NCI-H748 treated with DMSO at 0.1 percent for 48 hours (cell line): ENCODE measurements around the gene NR6A1.
A peak's percentile ranks its signal among the peaks of the same experiment; 100 is the strongest.

Source experiments
- DNase-seq: peaks from one replicate; lab custom pipeline; 2025; lab: John Stamatoyannopoulos, UW

NR6A1 gene

DNA sequence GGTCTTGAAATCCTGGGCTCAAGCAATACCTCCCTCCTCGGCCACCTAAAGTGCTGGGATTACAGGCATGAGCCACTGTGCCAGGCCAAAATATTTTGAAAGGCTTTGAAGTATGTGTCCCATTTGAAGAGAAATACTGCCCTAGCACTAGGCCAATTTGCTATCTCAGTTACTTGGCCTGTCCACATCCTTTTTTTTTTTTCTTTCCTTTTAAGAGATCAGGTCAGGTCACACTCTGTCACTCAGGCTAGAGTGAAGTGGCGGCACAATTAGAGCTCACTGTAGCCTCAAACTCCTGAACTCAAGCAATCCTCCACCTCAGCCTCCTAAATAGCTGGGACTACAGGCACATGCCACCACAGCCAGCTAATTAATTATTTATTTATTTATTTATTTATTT lies 84.2 kb downstream of the NR6A1 start:
- DNase-seq = no peak

DNA sequence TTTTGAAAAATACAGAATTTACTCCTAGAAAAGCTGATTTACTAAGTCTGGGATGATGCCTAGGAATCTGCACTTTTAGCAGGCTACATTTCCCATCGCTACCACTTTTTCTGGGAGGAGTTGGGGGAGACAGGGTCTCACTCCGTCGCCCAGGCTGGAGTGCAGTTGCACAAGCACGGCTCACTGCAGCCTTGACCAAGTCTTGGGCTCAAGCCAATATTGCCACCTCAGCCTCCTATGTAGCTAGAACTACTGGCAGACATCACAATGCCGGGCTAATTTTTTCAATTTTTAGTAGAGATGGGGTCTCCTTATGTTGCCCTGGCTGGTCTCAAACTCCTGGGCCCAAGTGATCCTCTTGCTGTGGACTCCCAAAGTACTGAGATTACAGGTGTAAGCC lies 85.9 kb downstream of the NR6A1 start:
- DNase-seq = no peak

- DNase-seq = no peak
Observed at GRCh38 chr9:124684169-124684568, 86.9 kb downstream of the NR6A1 start.

DNA sequence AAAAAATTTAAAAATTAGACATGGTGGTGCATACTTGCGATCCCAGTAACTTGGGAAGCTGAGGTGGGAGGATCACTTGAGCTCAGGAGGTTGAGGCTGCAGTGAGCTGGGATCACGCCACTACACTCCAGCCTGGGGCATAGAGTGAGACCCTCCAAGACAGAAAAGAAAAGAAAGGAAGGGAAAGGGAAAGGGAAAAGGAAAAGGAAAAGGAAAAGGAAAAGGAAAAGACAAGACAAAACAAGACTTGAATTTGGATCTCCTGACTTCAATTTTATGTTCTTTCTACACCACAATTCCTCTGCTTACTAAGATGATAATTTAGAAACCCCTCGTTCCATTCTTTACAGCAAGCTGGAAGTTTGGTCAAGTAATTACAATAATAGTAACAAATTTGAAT lies 88.1 kb downstream of the NR6A1 start:
- DNase-seq = no peak

DNA sequence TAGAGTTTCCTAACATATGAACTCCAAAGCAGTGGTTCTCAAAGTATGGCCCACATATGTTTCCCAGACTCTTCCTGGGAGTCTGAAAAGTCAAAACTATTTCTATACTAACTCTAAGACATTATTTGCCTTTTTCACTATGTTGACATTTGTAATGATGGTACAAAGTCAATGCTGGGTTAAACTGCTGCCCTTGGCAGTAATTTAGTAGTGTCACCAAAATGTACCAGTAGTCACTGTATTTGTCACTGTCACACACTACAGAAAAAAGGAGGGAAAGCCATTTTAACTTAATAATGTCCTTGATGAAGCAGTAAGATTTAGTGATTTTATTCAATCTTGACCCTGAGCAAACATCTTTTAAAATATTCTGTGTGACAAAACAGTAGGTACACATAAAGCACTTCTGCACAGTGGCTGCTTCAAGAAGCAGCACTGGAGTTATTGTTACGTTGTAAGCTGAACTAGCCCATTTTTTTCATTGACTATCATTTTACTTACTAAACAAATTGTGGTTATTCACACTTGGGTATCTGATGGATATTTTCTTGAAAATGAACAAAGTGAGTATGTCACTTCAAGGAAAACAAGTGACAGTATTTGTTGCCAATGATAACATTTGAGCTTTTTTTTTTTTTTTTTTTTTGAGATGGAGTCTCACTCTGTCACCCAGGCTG lies 90.3 kb downstream of the NR6A1 start:
- no peak for DNase-seq

- no peak for DNase-seq
Observed at GRCh38 chr9:124680049-124680448, 91.1 kb downstream of the NR6A1 start.

DNA sequence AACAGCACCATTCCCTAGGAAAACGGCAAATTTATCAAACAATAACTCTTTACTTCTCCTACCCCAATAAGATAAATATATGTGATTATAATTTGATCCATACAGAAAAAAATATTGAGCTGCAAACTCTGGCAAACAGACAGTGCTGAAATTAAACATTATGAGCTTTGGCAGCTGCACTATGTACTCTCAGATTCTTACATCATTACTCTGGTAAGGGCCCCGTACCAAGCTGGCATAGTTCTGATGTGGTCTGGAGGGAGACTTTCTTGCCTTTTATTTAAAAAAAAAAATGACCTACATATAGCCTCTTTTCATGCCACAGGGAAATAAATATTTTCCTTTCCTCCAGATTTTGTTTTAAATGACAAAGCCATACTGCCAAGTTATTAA lies 95.0 kb downstream of the NR6A1 start:
- DNase-seq = no peak

GRCh38 chr9:124675261-124676158 lies 95.6 kb downstream of the NR6A1 start:
- no peak for DNase-seq

- DNase-seq = no peak
Observed at GRCh38 chr9:124674651-124675050, 96.5 kb downstream of the NR6A1 start.

- no peak for DNase-seq
Observed at GRCh38 chr9:124673063-124673462, 98.0 kb downstream of the NR6A1 start.

GRCh38 chr9:124671861-124672260 lies 99.2 kb downstream of the NR6A1 start:
- DNase-seq = no peak

GRCh38 chr9:124666642-124667041 lies 104.5 kb downstream of the NR6A1 start:
- DNase-seq = no peak

DNA sequence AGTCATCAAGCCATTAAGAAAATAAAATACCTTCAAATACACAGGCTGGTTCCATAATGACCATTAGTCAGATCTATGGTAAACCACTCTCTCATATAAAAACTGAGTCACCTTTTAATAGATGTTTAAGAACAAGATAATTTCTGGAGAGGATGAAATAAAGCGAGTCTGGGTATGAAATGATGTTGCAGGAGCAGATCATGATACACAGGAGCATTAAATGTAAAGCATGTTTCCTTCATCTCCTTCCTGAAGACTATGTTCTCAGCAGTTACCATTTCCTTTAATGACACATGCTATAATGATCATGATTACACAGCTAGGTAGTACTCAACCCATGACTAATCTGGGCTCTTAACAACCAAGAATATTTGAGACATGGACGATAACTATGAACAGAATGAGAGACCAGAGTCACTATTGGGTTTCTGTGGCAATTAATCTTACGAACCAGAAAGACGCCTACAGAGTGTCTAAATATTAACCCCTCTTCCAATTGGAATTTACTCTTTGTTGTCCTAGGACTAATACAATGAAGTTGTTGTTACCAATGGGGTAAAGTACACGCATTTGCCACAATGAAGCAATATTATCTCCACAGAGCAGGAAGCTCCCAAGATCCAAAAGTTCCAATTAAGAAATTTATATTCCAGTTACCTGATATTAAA lies 105.6 kb downstream of the NR6A1 start:
- no peak for DNase-seq

GRCh38 chr9:124664143-124664542 lies 107.0 kb downstream of the NR6A1 start:
- no peak for DNase-seq

DNA sequence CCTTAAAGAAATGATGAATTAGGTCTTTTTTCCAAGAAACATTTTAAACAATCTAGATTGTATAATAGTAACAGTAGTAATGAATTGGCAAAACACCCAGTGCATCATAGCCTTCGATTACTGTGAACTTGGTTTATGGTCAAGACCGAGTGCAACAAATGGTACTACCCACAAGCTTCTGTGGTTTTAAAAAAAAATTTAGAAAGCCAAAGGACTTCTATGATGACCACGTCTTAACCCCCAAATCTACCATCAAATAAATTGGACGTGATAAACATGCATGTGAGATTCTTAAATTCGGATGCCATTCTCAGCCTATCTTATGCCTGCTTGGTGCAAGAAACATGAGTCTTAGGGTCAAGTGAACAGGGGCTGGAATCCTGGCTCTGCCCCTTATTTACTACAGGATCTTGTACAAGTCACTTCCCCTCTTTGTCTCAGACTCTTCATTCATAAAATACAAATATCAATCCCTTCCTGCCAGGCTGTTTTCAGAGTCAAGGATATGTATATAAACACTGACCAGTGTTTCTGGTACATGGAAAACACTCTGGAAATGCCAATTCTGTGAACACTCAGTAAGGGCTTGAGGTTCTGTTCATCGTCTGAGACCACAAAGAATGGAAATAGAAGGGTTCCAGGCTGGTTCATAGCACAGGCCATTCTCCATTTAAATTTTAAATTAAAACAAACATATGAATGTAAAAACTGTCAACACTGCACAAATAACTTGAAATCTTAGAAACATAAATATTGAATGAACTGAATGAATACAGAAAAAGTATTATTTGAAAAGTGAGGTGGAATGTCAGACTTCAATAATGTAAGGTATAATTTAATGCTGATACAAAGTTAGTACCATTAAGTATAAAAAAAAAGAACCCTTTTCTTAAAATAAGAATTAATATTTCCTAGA lies 107.8 kb downstream of the NR6A1 start:
- DNase-seq = no peak

DNA sequence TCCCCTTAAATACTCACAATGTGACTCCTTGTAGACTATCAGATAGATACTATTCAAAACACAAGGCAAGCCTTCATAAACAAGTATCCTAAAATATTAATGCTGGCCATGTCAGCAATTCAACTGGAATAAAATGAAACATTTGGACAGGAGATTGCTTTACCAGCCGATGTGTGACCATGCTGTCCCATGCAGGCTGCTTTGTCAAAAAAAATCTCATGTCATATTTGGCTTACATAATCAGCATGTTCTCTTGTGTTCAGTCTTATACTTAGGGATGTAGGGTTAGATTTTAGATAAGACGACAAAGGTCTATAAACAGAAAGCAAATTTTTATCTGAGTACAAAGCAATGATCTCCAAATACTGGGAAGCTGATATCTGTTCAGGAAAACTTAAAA lies 108.5 kb downstream of the NR6A1 start:
- no peak for DNase-seq

DNA sequence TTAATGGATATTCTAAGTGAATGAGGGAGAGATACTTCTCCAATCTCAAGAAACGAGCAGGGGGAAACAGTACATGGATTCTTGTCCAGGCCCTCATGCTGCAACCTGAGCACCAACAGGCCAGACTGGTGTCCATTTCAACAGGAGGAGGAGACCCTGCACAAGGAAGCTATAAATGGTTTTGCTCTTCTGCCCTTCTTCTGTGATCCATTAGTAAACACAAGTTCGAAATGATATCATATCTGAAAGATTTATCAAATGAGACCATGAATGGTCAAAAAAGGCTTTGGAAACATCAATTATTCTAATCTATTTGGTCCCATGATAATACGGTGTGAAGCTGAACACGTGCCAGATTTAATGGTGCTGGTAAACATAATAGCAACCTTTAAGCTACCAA lies 109.8 kb downstream of the NR6A1 start:
- no peak for DNase-seq

DNA sequence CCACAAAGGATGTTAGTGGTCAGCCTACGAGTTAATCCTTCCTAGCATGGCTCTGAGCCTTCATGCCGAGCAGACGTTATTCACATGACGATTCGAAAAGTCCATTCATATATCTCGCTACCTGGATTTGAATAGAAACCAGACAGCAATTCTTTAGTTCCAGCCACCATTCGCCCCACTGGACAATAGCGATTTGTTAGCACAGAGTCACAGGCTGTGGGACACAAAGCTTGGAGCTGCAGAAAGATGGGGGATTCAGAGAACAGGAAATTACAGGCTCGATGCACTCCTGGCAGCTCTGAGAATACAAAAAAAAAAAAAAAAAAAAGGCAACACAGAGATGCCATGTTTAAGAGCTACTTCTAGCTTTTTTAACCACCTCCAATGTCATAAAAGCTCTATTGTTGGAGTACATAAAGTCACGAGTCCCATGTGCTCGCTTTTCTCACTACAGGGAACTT lies 110.7 kb downstream of the NR6A1 start:
- DNase-seq = peak; percentile 39

DNA sequence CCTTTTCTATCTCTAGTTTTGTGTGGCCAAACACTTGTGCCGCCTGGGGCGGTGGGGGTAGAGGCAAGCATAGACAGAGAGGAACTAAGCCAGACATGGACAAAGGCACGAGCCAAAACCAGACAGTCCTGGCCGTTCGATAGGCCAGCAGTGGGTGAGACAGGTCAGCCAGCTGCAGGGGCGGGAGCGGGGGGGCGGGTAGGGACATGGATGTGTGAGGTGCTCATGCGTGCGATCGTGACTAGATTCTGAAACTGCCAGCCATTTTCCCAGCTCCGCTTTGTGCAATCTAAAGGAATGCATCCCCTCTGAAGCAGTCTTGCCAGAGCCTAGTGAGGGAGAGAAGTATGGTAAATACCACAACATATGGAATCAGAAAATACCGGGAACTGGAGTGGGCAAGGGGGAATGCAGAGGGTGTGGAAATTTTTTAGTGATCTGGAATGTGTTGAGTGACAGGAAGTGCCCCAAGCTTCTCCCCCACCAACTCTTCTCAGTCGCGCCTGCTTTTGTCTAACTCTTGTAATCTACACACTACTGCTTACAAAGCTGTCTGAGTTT lies 111.9 kb downstream of the NR6A1 start:
- peak; percentile 51 for DNase-seq

DNA sequence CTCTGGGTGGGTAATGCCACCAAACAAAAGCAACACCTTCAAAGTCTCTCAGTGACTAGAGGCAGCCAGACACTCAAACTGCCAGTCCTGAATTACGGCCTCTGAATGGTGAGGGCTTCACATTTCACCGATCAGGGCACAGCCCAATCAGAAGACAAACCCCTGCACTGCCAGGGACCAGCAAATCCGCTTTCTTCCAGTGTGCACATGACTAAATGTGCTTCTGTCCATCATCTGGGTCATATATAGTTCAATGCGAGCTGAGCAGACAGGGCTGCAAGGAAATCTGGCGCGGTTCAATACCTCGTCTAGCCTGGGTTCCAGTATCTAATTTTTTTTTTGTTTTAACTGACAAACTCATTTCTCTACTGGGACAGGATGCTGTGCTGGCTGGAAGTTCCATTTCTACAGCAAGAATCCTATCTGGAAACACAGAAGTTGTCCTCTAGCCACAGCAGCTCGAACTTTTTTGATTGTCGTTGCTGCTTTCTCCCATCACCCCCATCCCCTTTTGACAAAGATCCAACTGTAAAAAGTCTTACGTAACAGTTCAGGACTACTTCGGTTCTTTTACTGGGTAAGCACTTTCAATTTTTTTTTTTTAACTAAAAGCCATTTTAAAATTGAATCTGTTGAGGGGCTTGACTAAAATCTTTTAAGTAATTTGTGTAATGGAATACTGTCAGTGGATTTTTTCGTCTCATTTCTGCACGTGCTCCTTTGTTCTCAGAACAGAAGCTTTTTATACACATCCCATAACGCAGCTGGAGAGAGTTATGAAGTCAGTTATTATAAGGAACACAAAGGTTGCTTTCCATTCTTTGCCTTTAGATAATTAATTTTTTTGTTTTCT lies 112.7 kb downstream of the NR6A1 start:
- DNase-seq = peak; percentile 91
